Measurements from ENCODE around the gene ASCL1.

GRCh38 chr12:102962532-102962931 lies 5.1 kb downstream of the ASCL1 start:
- TF ChIP-seq, protein P1, sequence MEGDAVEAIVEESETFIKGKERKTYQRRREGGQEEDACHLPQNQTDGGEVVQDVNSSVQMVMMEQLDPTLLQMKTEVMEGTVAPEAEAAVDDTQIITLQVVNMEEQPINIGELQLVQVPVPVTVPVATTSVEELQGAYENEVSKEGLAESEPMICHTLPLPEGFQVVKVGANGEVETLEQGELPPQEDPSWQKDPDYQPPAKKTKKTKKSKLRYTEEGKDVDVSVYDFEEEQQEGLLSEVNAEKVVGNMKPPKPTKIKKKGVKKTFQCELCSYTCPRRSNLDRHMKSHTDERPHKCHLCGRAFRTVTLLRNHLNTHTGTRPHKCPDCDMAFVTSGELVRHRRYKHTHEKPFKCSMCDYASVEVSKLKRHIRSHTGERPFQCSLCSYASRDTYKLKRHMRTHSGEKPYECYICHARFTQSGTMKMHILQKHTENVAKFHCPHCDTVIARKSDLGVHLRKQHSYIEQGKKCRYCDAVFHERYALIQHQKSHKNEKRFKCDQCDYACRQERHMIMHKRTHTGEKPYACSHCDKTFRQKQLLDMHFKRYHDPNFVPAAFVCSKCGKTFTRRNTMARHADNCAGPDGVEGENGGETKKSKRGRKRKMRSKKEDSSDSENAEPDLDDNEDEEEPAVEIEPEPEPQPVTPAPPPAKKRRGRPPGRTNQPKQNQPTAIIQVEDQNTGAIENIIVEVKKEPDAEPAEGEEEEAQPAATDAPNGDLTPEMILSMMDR (conservative IDR thresholded peaks at IDR 0.05 in 1 of 2, IDR thresholded peaks at IDR 0.05 in 1 of 2; ENCODE audit: low read depth in 1 of 2, low read length in 2 of 2): no peak
- TF ChIP-seq EZH2 (IDR thresholded peaks at IDR 0.05; ENCODE audit: low read length, missing control alignments): no peak

All from fibroblast of lung (primary cell).